PC-9 (cell line): Measurements from ENCODE around the gene CD84. TPM values are rescaled to one million over a fixed set of nuclear protein-coding genes. Genes with fewer than 3 reads are reported as not detected.

Source experiments
- BruUV-seq: library from RNA; stranded (reverse); fragments of 400-500 nt; replicated peaks from 2 replicates; lab custom pipeline; 2021; lab: Mats Ljungman, UMichigan
- CTCF ChIA-PET: fragments of 300-600 bp; sonication (Branson Sonifier 250); formaldehyde crosslinking; loops from one replicate; lab custom pipeline; 2022; ENCODE audit warnings: antibody characterized with exemption; lab: Charles Lee
- POLR2A ChIA-PET: fragments of 300-600 bp; sonication (Branson Sonifier 250); formaldehyde crosslinking; loops from one replicate; lab custom pipeline; 2022; ENCODE audit warnings: antibody characterized with exemption; ENCODE audit not compliant: unreplicated experiment; lab: Charles Lee
- DNase-seq, 2 experiments: peaks; one replicate each; pipeline versions ENCODE4 v3.0.0 to v3.0.0-alpha.2; 2015 to 2022; ENCODE audit warnings: mixed read lengths in 1 of 2
- H2AFZ ChIP-seq: fragments of 200-600 bp; sonication (generic); 2 replicates; pipeline ENCODE4 v1.8.1; 2017; ENCODE audit warnings: antibody characterized with exemption
- H3F3A ChIP-seq: fragments of 200-600 bp; sonication (generic); 2 replicates; pipeline ENCODE4 v1.8.1; 2017; ENCODE audit warnings: antibody characterized with exemption, mild to moderate bottlenecking, low read depth; ENCODE audit not compliant: insufficient read depth
- H3K27ac ChIP-seq: fragments of 200-600 bp; sonication (generic); 2 replicates; pipeline ENCODE4 v1.6.1; 2016; ENCODE audit warnings: mixed run types
- H3K27me3 ChIP-seq: fragments of 200-600 bp; sonication (generic); 2 replicates; pipeline ENCODE4 v1.6.1; 2016; ENCODE audit warnings: low read depth, mixed run types; ENCODE audit not compliant: insufficient read depth
- H3K36me3 ChIP-seq: fragments of 200-600 bp; sonication (generic); 2 replicates; pipeline ENCODE4 v1.6.1; 2016; ENCODE audit warnings: low read depth, mixed run types
- H3K4me1 ChIP-seq: fragments of 200-600 bp; sonication (generic); replicated peaks from 2 replicates; pipeline ENCODE4 v1.6.1; 2016; ENCODE audit warnings: mixed run types; ENCODE audit not compliant: insufficient read depth
- H3K4me2 ChIP-seq: fragments of 200-600 bp; sonication (generic); 2 replicates; pipeline ENCODE4 v1.6.1; 2017; ENCODE audit warnings: mixed run types
- H3K4me3 ChIP-seq: fragments of 200-600 bp; sonication (generic); 2 replicates; pipeline ENCODE4 v1.6.1; 2016; ENCODE audit warnings: mixed run types
- H3K79me2 ChIP-seq: fragments of 200-600 bp; sonication (generic); 2 replicates; pipeline ENCODE4 v1.6.1; 2017; ENCODE audit warnings: low read depth, mixed run types
- H3K9me2 ChIP-seq: fragments of 200-600 bp; sonication (generic); 2 replicates; pipeline ENCODE4 v1.8.1; 2017; ENCODE audit warnings: mild to moderate bottlenecking; ENCODE audit not compliant: insufficient read depth
- H3K9me3 ChIP-seq: fragments of 200-600 bp; sonication (generic); 2 replicates; pipeline ENCODE4 v1.8.1; 2016; ENCODE audit warnings: low read depth; ENCODE audit not compliant: insufficient read depth
- H4K20me1 ChIP-seq: fragments of 200-600 bp; sonication (generic); 2 replicates; pipeline ENCODE4 v1.8.1; 2017; ENCODE audit not compliant: insufficient read depth
- EZH2 ChIP-seq: fragments of 200-600 bp; sonication (generic); IDR thresholded peaks from 2 replicates; pipeline ENCODE4 v1.8.0; 2017; ENCODE audit warnings: antibody characterized with exemption, low read depth
- intact Hi-C: fragments of 100-400 bp; cut with micrococcal nuclease; formaldehyde crosslinking; loops from one replicate; pipeline ENCODE4 v1.10.0; 2022; ENCODE audit not compliant: unreplicated experiment
- total RNA-seq: library from RNA; stranded (reverse); gene quantifications from 2 replicates; pipeline ENCODE4 v1.2.3, GENCODE V29; 2021
- TF ChIP-seq, protein P1 (sequence below): fragments of 200-600 bp; sonication (generic); conservative IDR thresholded peaks from 2 replicates; pipeline ENCODE4 v1.6.1; 2017; ENCODE audit warnings: mixed run types, antibody characterized with exemption, mild to moderate bottlenecking, moderate library complexity

Gene CD84
- total RNA-seq, 1 experiment from 2014 or later = not detected

DNA sequence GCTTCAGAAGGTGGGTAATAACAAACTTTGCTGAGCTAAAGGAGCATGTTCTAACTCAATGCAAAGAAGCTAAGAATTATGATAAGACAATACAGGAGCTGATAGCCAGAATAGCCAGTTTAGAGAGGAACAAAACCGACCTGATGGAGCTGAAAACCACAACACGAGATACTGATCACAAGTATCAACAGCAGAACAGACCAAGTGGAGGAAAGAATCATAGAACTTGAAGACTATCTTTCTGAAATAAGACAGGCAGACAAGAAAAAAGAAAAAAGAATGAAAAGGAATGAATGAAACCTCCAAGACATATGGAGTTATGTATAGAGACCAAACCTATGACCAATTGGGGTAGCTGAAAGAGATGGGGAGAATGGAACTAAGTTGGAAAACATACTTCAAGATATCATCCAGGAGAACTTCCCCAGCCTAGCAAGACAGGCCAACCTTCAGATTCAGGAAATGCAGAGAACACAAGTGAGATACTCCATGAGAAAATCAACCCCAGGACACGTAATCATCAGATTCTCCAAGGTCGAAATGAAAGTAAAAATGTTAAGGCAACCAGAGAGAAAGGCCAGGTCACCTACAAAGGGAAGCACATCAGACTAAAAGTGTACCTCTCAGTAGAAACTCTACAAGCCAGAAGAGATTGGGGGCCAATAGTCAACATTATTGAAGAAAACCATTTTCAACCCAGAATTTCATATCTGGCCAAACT, 20.5 kb downstream of the CD84 start:
- H3K79me2 ChIP-seq = no peaks in the 10 kb centered on the region
- no peaks in the 10 kb centered on the region for H3K36me3 ChIP-seq
- H3K4me2 ChIP-seq = no peak overlapping the region
- DNase-seq = no peak
- no peaks in the 10 kb centered on the region for H3F3A ChIP-seq
- no peak overlapping the region for H3K27ac ChIP-seq
- no peaks in the 10 kb centered on the region for H3K9me3 ChIP-seq
- no peaks in the 10 kb centered on the region for H4K20me1 ChIP-seq
- H2AFZ ChIP-seq = no peak overlapping the region
- CTCF ChIA-PET = no interaction called here
- H3K27me3 ChIP-seq = peaks cover 30% of the 10 kb centered on the region
- POLR2A ChIA-PET = no interaction called here
- TF ChIP-seq, protein P1, sequence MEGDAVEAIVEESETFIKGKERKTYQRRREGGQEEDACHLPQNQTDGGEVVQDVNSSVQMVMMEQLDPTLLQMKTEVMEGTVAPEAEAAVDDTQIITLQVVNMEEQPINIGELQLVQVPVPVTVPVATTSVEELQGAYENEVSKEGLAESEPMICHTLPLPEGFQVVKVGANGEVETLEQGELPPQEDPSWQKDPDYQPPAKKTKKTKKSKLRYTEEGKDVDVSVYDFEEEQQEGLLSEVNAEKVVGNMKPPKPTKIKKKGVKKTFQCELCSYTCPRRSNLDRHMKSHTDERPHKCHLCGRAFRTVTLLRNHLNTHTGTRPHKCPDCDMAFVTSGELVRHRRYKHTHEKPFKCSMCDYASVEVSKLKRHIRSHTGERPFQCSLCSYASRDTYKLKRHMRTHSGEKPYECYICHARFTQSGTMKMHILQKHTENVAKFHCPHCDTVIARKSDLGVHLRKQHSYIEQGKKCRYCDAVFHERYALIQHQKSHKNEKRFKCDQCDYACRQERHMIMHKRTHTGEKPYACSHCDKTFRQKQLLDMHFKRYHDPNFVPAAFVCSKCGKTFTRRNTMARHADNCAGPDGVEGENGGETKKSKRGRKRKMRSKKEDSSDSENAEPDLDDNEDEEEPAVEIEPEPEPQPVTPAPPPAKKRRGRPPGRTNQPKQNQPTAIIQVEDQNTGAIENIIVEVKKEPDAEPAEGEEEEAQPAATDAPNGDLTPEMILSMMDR = no peak
- TF ChIP-seq EZH2 = no peak
- H3K4me3 ChIP-seq = no peak overlapping the region
- no peaks in the 10 kb centered on the region for H3K9me2 ChIP-seq
- BruUV-seq = no TSS peak
- intact Hi-C loops = no loop called here
- H3K4me1 ChIP-seq = no peaks in the 10 kb centered on the region

DNA sequence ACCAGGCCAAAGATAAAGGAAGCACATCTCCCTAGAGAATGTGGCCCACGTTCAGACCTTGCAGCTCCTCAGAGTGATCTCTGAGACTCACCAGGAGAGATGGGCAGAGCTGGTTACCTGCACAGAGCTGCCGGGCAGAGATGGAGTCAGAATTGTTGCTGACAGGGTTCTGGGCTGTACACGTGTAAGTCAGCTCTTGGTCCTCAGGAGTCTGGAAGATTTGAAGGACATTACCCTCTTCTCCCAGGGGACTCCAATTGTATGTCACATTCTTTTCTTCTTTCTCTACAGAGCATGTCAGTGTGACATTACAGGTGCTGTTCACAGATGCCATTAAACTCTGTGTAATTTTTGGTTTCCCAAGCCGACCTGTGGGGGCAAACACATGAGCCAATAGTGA, 25.5 kb downstream of the CD84 start:
- no peak overlapping the region for H3K4me3 ChIP-seq
- H3K36me3 ChIP-seq = no peaks in the 10 kb centered on the region
- H4K20me1 ChIP-seq = no peaks in the 10 kb centered on the region
- ChIA-PET POLR2A (no interaction called here), CTCF (no interaction called here)
- no peaks in the 10 kb centered on the region for H3K9me2 ChIP-seq
- H3K79me2 ChIP-seq = no peaks in the 10 kb centered on the region
- intact Hi-C loops = no loop called here
- no peak overlapping the region for H2AFZ ChIP-seq
- TF ChIP-seq, protein P1 = no peak
- no peak for TF ChIP-seq EZH2
- no peaks in the 10 kb centered on the region for H3F3A ChIP-seq
- peaks cover 26% of the 10 kb centered on the region for H3K27me3 ChIP-seq
- no peaks in the 10 kb centered on the region for H3K4me1 ChIP-seq
- no TSS peak for BruUV-seq
- no peaks in the 10 kb centered on the region for H3K9me3 ChIP-seq
- no peak overlapping the region for H3K27ac ChIP-seq
- no peak for DNase-seq
- H3K4me2 ChIP-seq = no peak overlapping the region

DNA sequence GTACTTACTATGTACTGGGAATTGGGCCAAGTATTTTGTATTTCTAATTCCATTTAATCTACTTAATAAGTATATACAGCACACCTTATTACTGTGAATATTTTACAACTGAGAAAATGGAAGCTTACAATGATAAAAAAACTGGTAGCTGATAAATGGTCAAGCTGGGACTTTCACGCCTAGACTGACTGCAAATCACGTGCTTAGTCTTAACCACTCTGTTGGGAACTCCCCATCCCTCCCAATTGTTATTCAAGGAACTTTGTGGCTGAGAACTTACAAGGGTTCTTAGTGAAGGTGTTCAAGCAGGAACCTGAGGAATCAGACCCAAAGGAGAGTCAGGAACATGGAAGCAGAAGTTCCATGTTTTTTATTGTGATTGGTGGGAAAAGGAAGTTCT, 26.9 kb downstream of the CD84 start:
- no TSS peak for BruUV-seq
- CTCF ChIA-PET = no interaction called here

More for the DNA sequence above, 26.9 kb downstream of the CD84 start:
- TF ChIP-seq EZH2 = no peak
- TF ChIP-seq, protein P1 = no peak
- POLR2A ChIA-PET = no interaction called here
- H2AFZ ChIP-seq = no peak overlapping the region
- intact Hi-C loops = no loop called here
- H3K4me2 ChIP-seq = no peak overlapping the region
- H3K36me3 ChIP-seq = no peaks in the 10 kb centered on the region
- H3K79me2 ChIP-seq = no peaks in the 10 kb centered on the region
- no peak overlapping the region for H3K27ac ChIP-seq
- H4K20me1 ChIP-seq = no peaks in the 10 kb centered on the region
- peaks cover 22% of the 10 kb centered on the region for H3K27me3 ChIP-seq
- DNase-seq = no peak
- H3K9me3 ChIP-seq = no peaks in the 10 kb centered on the region
- H3F3A ChIP-seq = no peaks in the 10 kb centered on the region
- H3K4me3 ChIP-seq = no peak overlapping the region
- no peaks in the 10 kb centered on the region for H3K4me1 ChIP-seq
- H3K9me2 ChIP-seq = no peaks in the 10 kb centered on the region
